Mesodermal cell (in vitro differentiated cells): ENCODE measurements around the gene USP7.
"Not testable (repeated sequence)": the region's sequence is repeated elsewhere in the genome, so short reads cannot be mapped to it uniquely, and the experiment has no call there.

Source experiments
- H3K27ac ChIP-seq: 2 replicates; pipeline ENCODE4 v1.7.0; 2013; ENCODE audit warnings: mild to moderate bottlenecking, low read depth, low read length, moderate library complexity; ENCODE audit not compliant: severe bottlenecking
- H3K36me3 ChIP-seq: 2 replicates; pipeline ENCODE4 v1.7.1; 2013; ENCODE audit warnings: mild to moderate bottlenecking, low read length, moderate library complexity; ENCODE audit not compliant: control insufficient read depth, insufficient read depth
- H3K4me1 ChIP-seq: one replicate; pipeline ENCODE4 v1.7.1; 2013; ENCODE audit warnings: mild to moderate bottlenecking, low read length; ENCODE audit not compliant: insufficient read depth, control insufficient read depth, poor library complexity, severe bottlenecking
- H3K4me3 ChIP-seq: 2 replicates; pipeline ENCODE4 v1.7.0; 2013; ENCODE audit warnings: low read length, control low read depth, mild to moderate bottlenecking; ENCODE audit not compliant: insufficient read depth, poor library complexity, severe bottlenecking; ENCODE audit errors: extremely low read depth
- H3K9me3 ChIP-seq: 2 replicates; pipeline ENCODE4 v1.7.1; 2013; ENCODE audit warnings: mild to moderate bottlenecking, low read length, moderate library complexity; ENCODE audit not compliant: control insufficient read depth
- WGBS, 2 experiments: methylation state at CpG; one replicate each; pipeline ENCODE4 v1.1.5; 2013; ENCODE audit warnings: missing lambda C conversion rate in 2 of 2; ENCODE audit not compliant: insufficient coverage in 2 of 2; 5-methylcytosine and 5-hydroxymethylcytosine counted together

Gene USP7

GRCh38 chr16:8848231-8848938, 115.3 kb downstream of the USP7 start:
- Histone ChIP-seq H3K36me3 (peaks cover 77% of the 10 kb centered on the region), H3K9me3 (no peaks in the 10 kb centered on the region), H3K4me1 (peaks cover 31% of the 10 kb centered on the region), H3K4me3 (no peak overlapping the region), H3K27ac (peak overlapping the region; percentile 10)
- WGBS, 2 experiments = 92 to 98% methylated on average over 20 to 23 of the region's 26 CpGs

- 95 to 97% methylated on average over 13 to 15 of the region's 15 CpGs for WGBS, 2 experiments
Measured at GRCh38 chr16:8847623-8848022, 116.1 kb downstream of the USP7 start.

GRCh38 chr16:8847145-8847544, 116.6 kb downstream of the USP7 start:
- peaks cover 65% of the 10 kb centered on the region for H3K36me3 ChIP-seq

More at GRCh38 chr16:8847623-8848022, 116.1 kb downstream of the USP7 start:
- H3K4me3 ChIP-seq = no peak overlapping the region
- no peak overlapping the region for H3K27ac ChIP-seq
- H3K9me3 ChIP-seq = no peaks in the 10 kb centered on the region
- H3K36me3 ChIP-seq = peaks cover 70% of the 10 kb centered on the region
- H3K4me1 ChIP-seq = peaks cover 31% of the 10 kb centered on the region

GRCh38 chr16:8846401-8846932, 117.2 kb downstream of the USP7 start:
- H3K9me3 ChIP-seq = no peaks in the 10 kb centered on the region
- 76 to 82% methylated on average over 5 to 8 of the region's 10 CpGs for WGBS, 2 experiments
- no peak overlapping the region for H3K4me3 ChIP-seq
- H3K27ac ChIP-seq = no peak overlapping the region
- peaks cover 58% of the 10 kb centered on the region for H3K36me3 ChIP-seq
- H3K4me1 ChIP-seq = peaks cover 31% of the 10 kb centered on the region

More at GRCh38 chr16:8847145-8847544, 116.6 kb downstream of the USP7 start:
- WGBS, 2 experiments = 94 to 97% methylated on average over 10 to 13 of the region's 13 CpGs
- H3K4me1 ChIP-seq = peaks cover 31% of the 10 kb centered on the region
- H3K9me3 ChIP-seq = no peaks in the 10 kb centered on the region
- no peak overlapping the region for H3K4me3 ChIP-seq
- no peak overlapping the region for H3K27ac ChIP-seq

GRCh38 chr16:8845699-8846298, 117.9 kb downstream of the USP7 start:
- Histone ChIP-seq H3K4me1 (peaks cover 31% of the 10 kb centered on the region), H3K4me3 (no peak overlapping the region), H3K36me3 (peaks cover 55% of the 10 kb centered on the region), H3K9me3 (no peaks in the 10 kb centered on the region), H3K27ac (no peak overlapping the region)
- 97 to 98% methylated on average over 4 to 5 of the region's 7 CpGs for WGBS, 2 experiments

GRCh38 chr16:8843296-8843695, 120.4 kb downstream of the USP7 start:
- not testable (repeated sequence) for H3K27ac ChIP-seq, H3K4me1 ChIP-seq, H3K4me3 ChIP-seq, H3K9me3 ChIP-seq
- H3K36me3 ChIP-seq = peaks cover 32% of the 10 kb centered on the region
- 93 to 100% methylated on average over 5 of the region's 12 CpGs for WGBS, 2 experiments
